PC-9 (cell line): Measurements from ENCODE around the gene HTRA2. TPM values are rescaled to one million over a fixed set of nuclear protein-coding genes. Genes with fewer than 3 reads are reported as not detected.

Experiments
- BruUV-seq: library from RNA; stranded (reverse); fragments of 400-500 nt; replicated peaks from 2 replicates; lab custom pipeline; 2021; lab: Mats Ljungman, UMichigan
- CTCF ChIA-PET: fragments of 300-600 bp; sonication (Branson Sonifier 250); formaldehyde crosslinking; loops from one replicate; lab custom pipeline; 2022; ENCODE audit warnings: antibody characterized with exemption; lab: Charles Lee
- POLR2A ChIA-PET: fragments of 300-600 bp; sonication (Branson Sonifier 250); formaldehyde crosslinking; loops from one replicate; lab custom pipeline; 2022; ENCODE audit warnings: antibody characterized with exemption; ENCODE audit not compliant: unreplicated experiment; lab: Charles Lee
- DNase-seq, 2 experiments: peaks; one replicate each; pipeline versions ENCODE4 v3.0.0 to v3.0.0-alpha.2; 2015 to 2022; ENCODE audit warnings: mixed read lengths in 1 of 2
- H2AFZ ChIP-seq: fragments of 200-600 bp; sonication (generic); 2 replicates; pipeline ENCODE4 v1.8.1; 2017; ENCODE audit warnings: antibody characterized with exemption
- H3F3A ChIP-seq: fragments of 200-600 bp; sonication (generic); 2 replicates; pipeline ENCODE4 v1.8.1; 2017; ENCODE audit warnings: antibody characterized with exemption, mild to moderate bottlenecking, low read depth; ENCODE audit not compliant: insufficient read depth
- H3K27ac ChIP-seq: fragments of 200-600 bp; sonication (generic); 2 replicates; pipeline ENCODE4 v1.6.1; 2016; ENCODE audit warnings: mixed run types
- H3K27me3 ChIP-seq: fragments of 200-600 bp; sonication (generic); 2 replicates; pipeline ENCODE4 v1.6.1; 2016; ENCODE audit warnings: low read depth, mixed run types; ENCODE audit not compliant: insufficient read depth
- H3K36me3 ChIP-seq: fragments of 200-600 bp; sonication (generic); 2 replicates; pipeline ENCODE4 v1.6.1; 2016; ENCODE audit warnings: low read depth, mixed run types
- H3K4me1 ChIP-seq: fragments of 200-600 bp; sonication (generic); replicated peaks from 2 replicates; pipeline ENCODE4 v1.6.1; 2016; ENCODE audit warnings: mixed run types; ENCODE audit not compliant: insufficient read depth
- H3K4me2 ChIP-seq: fragments of 200-600 bp; sonication (generic); 2 replicates; pipeline ENCODE4 v1.6.1; 2017; ENCODE audit warnings: mixed run types
- H3K4me3 ChIP-seq: fragments of 200-600 bp; sonication (generic); 2 replicates; pipeline ENCODE4 v1.6.1; 2016; ENCODE audit warnings: mixed run types
- H3K79me2 ChIP-seq: fragments of 200-600 bp; sonication (generic); 2 replicates; pipeline ENCODE4 v1.6.1; 2017; ENCODE audit warnings: low read depth, mixed run types
- H3K9me2 ChIP-seq: fragments of 200-600 bp; sonication (generic); 2 replicates; pipeline ENCODE4 v1.8.1; 2017; ENCODE audit warnings: mild to moderate bottlenecking; ENCODE audit not compliant: insufficient read depth
- H3K9me3 ChIP-seq: fragments of 200-600 bp; sonication (generic); 2 replicates; pipeline ENCODE4 v1.8.1; 2016; ENCODE audit warnings: low read depth; ENCODE audit not compliant: insufficient read depth
- H4K20me1 ChIP-seq: fragments of 200-600 bp; sonication (generic); 2 replicates; pipeline ENCODE4 v1.8.1; 2017; ENCODE audit not compliant: insufficient read depth
- EZH2 ChIP-seq: fragments of 200-600 bp; sonication (generic); IDR thresholded peaks from 2 replicates; pipeline ENCODE4 v1.8.0; 2017; ENCODE audit warnings: antibody characterized with exemption, low read depth
- intact Hi-C: fragments of 100-400 bp; cut with micrococcal nuclease; formaldehyde crosslinking; loops from one replicate; pipeline ENCODE4 v1.10.0; 2022; ENCODE audit not compliant: unreplicated experiment
- total RNA-seq: library from RNA; stranded (reverse); gene quantifications from 2 replicates; pipeline ENCODE4 v1.2.3, GENCODE V29; 2021
- TF ChIP-seq, protein P1 (sequence below): fragments of 200-600 bp; sonication (generic); conservative IDR thresholded peaks from 2 replicates; pipeline ENCODE4 v1.6.1; 2017; ENCODE audit warnings: mixed run types, antibody characterized with exemption, mild to moderate bottlenecking, moderate library complexity

HTRA2 gene
- total RNA-seq, 1 experiment from 2014 or later, result 23.5 TPM

DNA sequence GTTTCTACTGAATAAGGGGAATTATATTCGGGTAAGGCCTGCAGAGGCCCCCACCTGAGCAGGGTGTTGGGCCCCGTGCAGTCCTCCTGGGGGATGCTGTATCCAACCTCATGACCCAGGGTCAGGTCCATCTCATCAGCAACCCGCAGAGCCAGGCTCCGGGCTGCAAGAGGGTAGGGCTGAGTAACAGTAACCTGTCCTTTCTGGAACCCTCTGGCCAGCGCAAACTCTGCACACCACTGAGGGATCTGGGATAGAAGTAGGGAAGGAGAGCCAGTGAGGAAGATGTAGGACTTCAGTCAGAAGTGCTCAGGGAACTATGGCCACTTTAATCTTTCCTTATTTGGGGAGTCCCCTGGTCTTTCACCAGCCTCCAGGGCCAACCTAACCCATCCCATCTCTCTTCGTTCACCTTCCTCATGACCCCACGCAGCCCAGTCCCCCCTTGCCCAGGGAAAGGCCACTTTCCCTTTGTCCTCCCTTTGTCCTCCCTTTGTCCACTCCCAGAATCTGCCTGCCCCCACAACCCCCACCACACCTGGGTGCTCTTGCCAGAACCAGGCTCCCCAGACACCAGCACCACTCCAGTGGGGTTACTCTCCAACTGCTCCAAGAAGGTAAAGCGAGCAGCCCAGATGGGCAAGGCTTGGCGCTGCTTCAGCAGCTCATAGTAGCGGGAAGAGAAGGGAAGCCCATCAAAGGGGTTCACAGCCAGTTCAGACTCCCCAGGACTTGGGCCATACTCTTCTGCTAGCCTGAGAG is 4.6 kb upstream of the HTRA2 start:
- intact Hi-C loops, result no loop called here
- Histone ChIP-seq H3F3A (peaks cover 6% of the 10 kb centered on the region; the same call in 1 of the 2 replicates), H3K27ac (no peak overlapping the region), H3K9me3 (no peaks in the 10 kb centered on the region), H4K20me1 (peaks cover 9% of the 10 kb centered on the region; the same call in 1 of the 2 replicates), H3K36me3 (peaks cover 18% of the 10 kb centered on the region), H3K4me1 (peaks cover 10% of the 10 kb centered on the region), H3K27me3 (no peaks in the 10 kb centered on the region), H3K9me2 (no peaks in the 10 kb centered on the region), H2AFZ (no peak overlapping the region), H3K79me2 (peaks cover 27% of the 10 kb centered on the region), H3K4me3 (no peak overlapping the region), H3K4me2 (no peak overlapping the region)
- TF ChIP-seq, protein P1, sequence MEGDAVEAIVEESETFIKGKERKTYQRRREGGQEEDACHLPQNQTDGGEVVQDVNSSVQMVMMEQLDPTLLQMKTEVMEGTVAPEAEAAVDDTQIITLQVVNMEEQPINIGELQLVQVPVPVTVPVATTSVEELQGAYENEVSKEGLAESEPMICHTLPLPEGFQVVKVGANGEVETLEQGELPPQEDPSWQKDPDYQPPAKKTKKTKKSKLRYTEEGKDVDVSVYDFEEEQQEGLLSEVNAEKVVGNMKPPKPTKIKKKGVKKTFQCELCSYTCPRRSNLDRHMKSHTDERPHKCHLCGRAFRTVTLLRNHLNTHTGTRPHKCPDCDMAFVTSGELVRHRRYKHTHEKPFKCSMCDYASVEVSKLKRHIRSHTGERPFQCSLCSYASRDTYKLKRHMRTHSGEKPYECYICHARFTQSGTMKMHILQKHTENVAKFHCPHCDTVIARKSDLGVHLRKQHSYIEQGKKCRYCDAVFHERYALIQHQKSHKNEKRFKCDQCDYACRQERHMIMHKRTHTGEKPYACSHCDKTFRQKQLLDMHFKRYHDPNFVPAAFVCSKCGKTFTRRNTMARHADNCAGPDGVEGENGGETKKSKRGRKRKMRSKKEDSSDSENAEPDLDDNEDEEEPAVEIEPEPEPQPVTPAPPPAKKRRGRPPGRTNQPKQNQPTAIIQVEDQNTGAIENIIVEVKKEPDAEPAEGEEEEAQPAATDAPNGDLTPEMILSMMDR, result no peak
- TF ChIP-seq EZH2, result no peak
- ChIA-PET POLR2A (no interaction called here), CTCF (no interaction called here)
- DNase-seq, result no peak
- BruUV-seq, result no TSS peak

DNA sequence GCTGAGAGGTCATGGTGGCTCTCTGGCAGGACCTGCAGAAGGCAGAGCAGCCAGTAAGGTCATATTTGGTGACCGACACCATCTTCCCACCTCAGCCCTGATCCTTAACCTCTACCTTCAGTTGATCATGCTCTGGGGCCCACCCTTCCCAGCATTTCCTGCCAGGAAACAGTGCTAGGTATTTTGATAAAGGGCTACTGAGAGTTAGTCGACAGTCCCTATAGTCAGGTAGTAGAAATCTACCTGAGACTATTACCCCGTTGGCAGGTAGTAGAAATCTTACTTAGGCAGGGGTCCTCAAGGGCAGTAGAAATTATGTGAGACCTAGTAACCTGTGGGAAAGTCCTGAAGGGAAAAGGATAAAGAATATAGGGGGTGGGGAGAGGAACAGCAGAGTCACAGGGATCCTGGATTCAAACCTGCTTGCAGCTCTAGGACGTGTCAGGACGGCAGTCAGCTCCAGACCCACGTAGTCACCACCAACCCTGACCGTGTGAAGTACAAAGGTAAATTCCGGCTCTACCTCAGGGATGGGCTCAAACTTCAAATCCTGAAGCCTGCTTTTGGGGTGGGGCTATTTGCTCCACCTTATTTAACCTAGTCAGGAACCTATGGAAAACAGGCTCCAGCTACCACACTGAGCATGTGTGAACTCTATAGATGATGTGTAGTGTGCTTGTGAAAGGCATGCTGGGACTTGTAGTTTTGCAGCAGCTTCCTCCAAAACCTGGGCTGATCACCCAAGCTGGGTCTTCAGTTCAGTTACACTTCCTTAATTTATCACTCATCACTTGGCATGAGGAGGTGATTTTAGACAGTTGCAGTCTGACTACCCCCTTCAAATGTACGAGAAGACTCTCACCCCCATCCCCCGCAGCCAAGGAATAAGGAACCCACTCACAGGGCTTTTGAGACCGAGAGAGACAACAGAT is 3.8 kb upstream of the HTRA2 start, which contains the start of gene DQX1:
Gene DQX1 (minus strand): TSS at position 515 of the 932 bp plus-strand sequence. CDS start 502 bp downstream, at position 13.
- H2AFZ ChIP-seq, result no peak within 1 kb of the TSS
- peaks cover 18% of the 10 kb centered on the region for H3K36me3 ChIP-seq
- peaks cover 9% of the 10 kb centered on the region; the same call in 1 of the 2 replicates for H4K20me1 ChIP-seq
- H3K4me1 ChIP-seq, result peaks cover 15% of the 10 kb centered on the region
- peaks cover 6% of the 10 kb centered on the region; the same call in 1 of the 2 replicates for H3F3A ChIP-seq
- H3K27me3 ChIP-seq, result no peaks in the 10 kb centered on the region
- ChIA-PET CTCF (no interaction called here), POLR2A (interaction anchor here (0.5 kb wide), 1 partner anchor 60 kb away, joined by 7 read pairs; no protein-coding TSS in a partner anchor)
- H3K9me2 ChIP-seq, result no peaks in the 10 kb centered on the region
- no peak within 1 kb of the TSS for H3K4me3 ChIP-seq
- peak in 1 of 2 experiments; percentile 69 for DNase-seq
- no peak within 1 kb of the TSS for H3K27ac ChIP-seq
- intact Hi-C loops, result no loop called here
- peaks cover 32% of the 10 kb centered on the region for H3K79me2 ChIP-seq
- TF ChIP-seq, protein P1, result no peak
- no peak for TF ChIP-seq EZH2
- BruUV-seq, result no TSS peak
- no peaks in the 10 kb centered on the region for H3K9me3 ChIP-seq
- H3K4me2 ChIP-seq, result no peak within 1 kb of the TSS

DNA sequence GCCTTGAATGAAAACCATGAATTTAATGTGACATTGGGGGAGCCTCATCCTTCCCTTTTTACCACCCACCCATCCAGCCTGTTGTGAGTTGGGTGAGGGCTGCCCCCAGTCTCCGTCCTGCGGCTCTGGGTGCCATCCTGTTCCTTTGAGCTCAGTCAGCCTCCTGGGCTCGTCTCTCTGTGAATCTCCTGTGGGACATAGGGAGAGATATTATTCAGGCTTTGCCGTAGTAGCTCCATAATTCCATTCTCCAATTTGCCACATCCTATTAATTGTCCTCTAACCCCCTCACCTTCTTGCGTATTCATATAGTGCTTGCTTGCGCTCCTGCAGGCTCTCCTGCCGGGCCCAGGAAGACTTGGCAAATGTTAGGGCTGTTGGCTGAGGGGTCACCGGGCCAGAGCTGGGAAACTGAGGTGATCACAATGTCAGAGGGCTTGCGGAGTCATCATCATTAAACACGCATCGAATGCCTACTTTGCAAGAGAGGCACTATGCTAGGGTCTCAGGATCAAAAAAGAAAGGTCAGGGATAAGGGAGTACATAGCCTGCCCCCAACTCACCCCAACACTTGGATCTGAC is 3.0 kb upstream of the HTRA2 start:
- POLR2A ChIA-PET, result interaction anchor here (0.5 kb wide), 1 partner anchor 59 kb away, joined by 7 read pairs; no protein-coding TSS in a partner anchor
- H2AFZ ChIP-seq, result no peak overlapping the region
- peaks cover 18% of the 10 kb centered on the region for H3K36me3 ChIP-seq
- no peak for TF ChIP-seq EZH2
- TF ChIP-seq, protein P1, result no peak
- H3F3A ChIP-seq, result peaks cover 8% of the 10 kb centered on the region; the same call in 1 of the 2 replicates
- BruUV-seq, result no TSS peak
- no peak overlapping the region for H3K27ac ChIP-seq
- intact Hi-C loops, result no loop called here
- CTCF ChIA-PET, result no interaction called here
- H3K4me1 ChIP-seq, result peaks cover 18% of the 10 kb centered on the region
- no peak overlapping the region for H3K4me3 ChIP-seq
- DNase-seq, result no peak
- peaks cover 9% of the 10 kb centered on the region; the same call in 1 of the 2 replicates for H4K20me1 ChIP-seq
- no peaks in the 10 kb centered on the region for H3K27me3 ChIP-seq
- H3K9me2 ChIP-seq, result no peaks in the 10 kb centered on the region
- H3K4me2 ChIP-seq, result no peak overlapping the region
- H3K9me3 ChIP-seq, result no peaks in the 10 kb centered on the region
- peaks cover 37% of the 10 kb centered on the region for H3K79me2 ChIP-seq
